K562 (cell line): ENCODE results near the gene RBPJL. TPM values are rescaled to one million over a fixed set of nuclear protein-coding genes. Genes with fewer than 3 reads are reported as not detected.

Experiments used
- ATAC-seq: fragments of 200-7000 bp; cut with Tn5 transposase; 3 replicates; pipeline ENCODE4 v1.9.1; 2020; ENCODE audit warnings: moderate library complexity
- BruUV-seq: library from RNA; stranded (reverse); fragments of 400-500 nt; replicated peaks from 2 replicates; lab custom pipeline; 2021; lab: Mats Ljungman, UMichigan
- CTCF ChIA-PET: fragments of 300-600 bp; formaldehyde crosslinking; extraction: SDS; loops from one replicate; lab custom pipeline; 2021; ENCODE audit warnings: low intra/inter-chr PET ratio; lab: Yijun Ruan, JAX
- POLR2A ChIA-PET: fragments of 300-600, 350-650 bp; sonication (Branson Sonifier 250); formaldehyde crosslinking; extraction: SDS; loops from one replicate; lab custom pipeline; 2021; ENCODE audit warnings: antibody characterized with exemption, inconsistent platforms; lab: Yijun Ruan, JAX
- DNase-seq, 4 experiments: peaks; one replicate each; pipeline versions ENCODE4 v3.0.0 to v3.0.0-alpha.2; 2011 to 2018; ENCODE audit warnings: low spot score in 3 of 4, mixed read lengths in 3 of 4; ENCODE audit errors: extremely low read depth in 1 of 4
- FAIRE-seq: peaks from 2 replicates; lab custom pipeline; 2011; peaks lifted over from hg19 to GRCh38; lab: Jason Lieb, UNC
- H2AFZ ChIP-seq: 2 replicates; pipeline ENCODE4 v1.6.0; 2011; ENCODE audit warnings: low read depth, low read length, control low read depth, inconsistent platforms
- H3K27ac ChIP-seq: fragments of 200-600 bp; 3 replicates; pipeline ENCODE4 v1.8.0; 2011; ENCODE audit warnings: low read depth, mild to moderate bottlenecking, control low read depth, inconsistent platforms, low read length, moderate library complexity, mixed read lengths; ENCODE audit errors: extremely low read depth
- H3K27me3 ChIP-seq, 2 experiments: fragments of 300-600 bp in 1 of 2; 2 replicates in 1 of 2; 3 replicates in 1 of 2; pipeline versions ENCODE4 v1.6.0 to v1.8.0; 2011; ENCODE audit warnings: inconsistent platforms in 2 of 2, low read length in 2 of 2, mild to moderate bottlenecking in 1 of 2, mixed read lengths in 1 of 2, moderate library complexity in 1 of 2; ENCODE audit not compliant: control insufficient read depth in 2 of 2, insufficient read depth in 2 of 2
- H3K36me3 ChIP-seq: fragments of 300-600 bp; 3 replicates; pipeline ENCODE4 v1.8.0; 2011; ENCODE audit warnings: mild to moderate bottlenecking, low read length, inconsistent platforms; ENCODE audit not compliant: control insufficient read depth, insufficient read depth
- H3K4me1 ChIP-seq, 2 experiments: fragments of 200-600 bp in 1 of 2; replicated peaks in 1 of 2; 2 replicates in 1 of 2; 3 replicates in 1 of 2; pipeline versions ENCODE4 v1.5.1 to v1.8.0; 2011; ENCODE audit warnings: inconsistent platforms in 2 of 2, low read length in 2 of 2, mild to moderate bottlenecking in 1 of 2, mixed read lengths in 1 of 2, moderate library complexity in 1 of 2; ENCODE audit not compliant: control insufficient read depth in 2 of 2, insufficient read depth in 2 of 2
- H3K4me2 ChIP-seq: 2 replicates; pipeline ENCODE4 v1.6.1; 2011; ENCODE audit warnings: low read length, control low read depth, inconsistent platforms, mixed read lengths; ENCODE audit not compliant: insufficient read depth
- H3K4me3 ChIP-seq: fragments of 200-600 bp; sonication (generic), shearing (Covaris generic); 2 replicates; pipeline ENCODE4 v1.5.1; 2016; ENCODE audit warnings: control low read depth, inconsistent platforms
- H3K79me2 ChIP-seq: fragments of 200-600 bp; 3 replicates; pipeline ENCODE4 v1.8.0; 2011; ENCODE audit warnings: low read length, inconsistent platforms; ENCODE audit not compliant: control insufficient read depth, insufficient read depth
- H3K9ac ChIP-seq, 2 experiments: 2 replicates each; pipeline versions ENCODE4 v1.6.0 to v1.6.1; 2011; ENCODE audit warnings: low read depth in 2 of 2, low read length in 2 of 2, control low read depth in 1 of 2, inconsistent platforms in 1 of 2, mild to moderate bottlenecking in 1 of 2, mixed read lengths in 1 of 2; ENCODE audit not compliant: insufficient read depth in 1 of 2
- H3K9me1 ChIP-seq: one replicate; pipeline ENCODE4 v1.6.0; 2011; ENCODE audit warnings: inconsistent platforms, mild to moderate bottlenecking, low read length, moderate library complexity; ENCODE audit not compliant: control insufficient read depth, insufficient read depth
- H3K9me3 ChIP-seq: replicated peaks from 2 replicates; pipeline ENCODE4 v1.5.1; 2011; ENCODE audit warnings: low read depth, low read length, inconsistent platforms; ENCODE audit not compliant: control insufficient read depth, insufficient read depth
- H4K20me1 ChIP-seq: replicated peaks from 2 replicates; pipeline ENCODE4 v1.6.1; 2011; ENCODE audit warnings: low read length, inconsistent platforms, mixed read lengths; ENCODE audit not compliant: control insufficient read depth, insufficient read depth
- HMGN3 ChIP-seq: IDR thresholded peaks from 2 replicates; pipeline ENCODE4 v1.6.1; 2011; ENCODE audit warnings: borderline replicate concordance, low read depth, mild to moderate bottlenecking, mixed read lengths, low read length; ENCODE audit not compliant: insufficient read length; ENCODE audit errors: extremely low read depth
- MEF2D ChIP-seq: conservative IDR thresholded peaks from 2 replicates; pipeline ENCODE4 v1.6.1; 2016; ENCODE audit warnings: low read depth, missing genetic modification characterization, missing compliant biosample characterization
- NFE2L1 ChIP-seq: fragments of 450-650 bp; IDR thresholded peaks from 2 replicates; pipeline ENCODE4 v1.6.1; 2016; ENCODE audit warnings: missing genetic modification characterization, low read depth, mild to moderate bottlenecking, missing compliant biosample characterization, moderate library complexity, borderline replicate concordance
- NR1H2 ChIP-seq: sonication (generic); formaldehyde crosslinking; IDR thresholded peaks from 2 replicates; pipeline ENCODE4 v1.4.0; 2020; ENCODE audit warnings: mild to moderate bottlenecking, missing genetic modification reagents
- RBM22 ChIP-seq: fragments of 200-400 bp; formaldehyde crosslinking; IDR thresholded peaks from 2 replicates; pipeline ENCODE4 v1.6.1; 2018; ENCODE audit warnings: low read length, low read depth; ENCODE audit not compliant: poor library complexity, severe bottlenecking
- ZC3H4 ChIP-seq: sonication (generic); formaldehyde crosslinking; IDR thresholded peaks from 2 replicates; pipeline ENCODE4 v1.9.0; 2021; ENCODE audit warnings: missing genetic modification reagents, borderline replicate concordance
- ZKSCAN1 ChIP-seq: fragments of 150-350 bp; IDR thresholded peaks from 2 replicates; pipeline ENCODE4 v1.6.1; 2016; ENCODE audit warnings: low read depth, low read length
- ZNF175 ChIP-seq: fragments of 200-800 bp; sonication (Bioruptor generic); IDR thresholded peaks from 2 replicates; pipeline ENCODE4 v1.6.1; 2016; ENCODE audit warnings: low read depth, mild to moderate bottlenecking, missing genetic modification characterization, missing compliant biosample characterization
- ZNF561 ChIP-seq: fragments of 450-650 bp; formaldehyde crosslinking; conservative IDR thresholded peaks from 2 replicates; pipeline ENCODE4 v1.4.0; 2020; ENCODE audit warnings: mild to moderate bottlenecking, moderate library complexity
- WGBS: fragments of 100-300 bp; shearing (Covaris generic); methylation state at CpG from one replicate; pipeline ENCODE4 v1.1.6; 2016; ENCODE audit warnings: low coverage, mixed read lengths; ENCODE audit not compliant: insufficient coverage; ENCODE audit errors: missing lambda C conversion rate; 5-methylcytosine and 5-hydroxymethylcytosine counted together
- in situ Hi-C: fragments of 300-500 bp; cut with MboI; formaldehyde crosslinking; loops from 4 replicates; pipeline ENCODE4 v1.15.0; 2018; ENCODE audit warnings: inconsistent platforms, mixed read lengths
- intact Hi-C: fragments of 100-400 bp; cut with micrococcal nuclease; formaldehyde crosslinking; loops from 2 replicates; pipeline ENCODE4 v1.14.2; 2022
- polyA plus RNA-seq, 8 experiments: library from polyadenylated mRNA; depleted of rRNA in 4 of 8; stranded (reverse) in 5 of 8; unstranded in 3 of 8; fragments of >200 nt; fragmentation: Nextera tagmentation in 2 of 8; fragmentation: Illumina TruSeq in 1 of 8; extraction: Ambion mirVana in 2 of 8; extraction: Trizol in 1 of 8; gene quantifications; 2 replicates each; pipeline versions ENCODE4 v1.2.1 to v1.2.3, GENCODE V29; 2011 to 2014; ENCODE audit warnings: inconsistent platforms in 1 of 8, missing spikeins in 1 of 8
- total RNA-seq, 7 experiments: library from RNA; depleted of rRNA in 6 of 7; stranded (reverse); fragments of >200 nt in 6 of 7; fragmentation: Illumina TruSeq in 2 of 7; extraction: Trizol in 2 of 7; gene quantifications; 2 replicates each; pipeline versions ENCODE4 v1.2.1 to v1.2.3, GENCODE V29; 2011 to 2021; ENCODE audit warnings: low replicate concordance in 1 of 7
- TF ChIP-seq, protein P1 (sequence below): fragments of 450-650 bp; formaldehyde crosslinking; IDR thresholded peaks from 2 replicates; pipeline ENCODE4 v1.4.0; 2022; ENCODE audit warnings: missing genetic modification characterization

RBPJL gene
- total and polyA plus RNA-seq, 9 of the 15 experiments (the other 6 are each of a cell fraction or from before 2014, with no cell fraction given) = not detected

DNA sequence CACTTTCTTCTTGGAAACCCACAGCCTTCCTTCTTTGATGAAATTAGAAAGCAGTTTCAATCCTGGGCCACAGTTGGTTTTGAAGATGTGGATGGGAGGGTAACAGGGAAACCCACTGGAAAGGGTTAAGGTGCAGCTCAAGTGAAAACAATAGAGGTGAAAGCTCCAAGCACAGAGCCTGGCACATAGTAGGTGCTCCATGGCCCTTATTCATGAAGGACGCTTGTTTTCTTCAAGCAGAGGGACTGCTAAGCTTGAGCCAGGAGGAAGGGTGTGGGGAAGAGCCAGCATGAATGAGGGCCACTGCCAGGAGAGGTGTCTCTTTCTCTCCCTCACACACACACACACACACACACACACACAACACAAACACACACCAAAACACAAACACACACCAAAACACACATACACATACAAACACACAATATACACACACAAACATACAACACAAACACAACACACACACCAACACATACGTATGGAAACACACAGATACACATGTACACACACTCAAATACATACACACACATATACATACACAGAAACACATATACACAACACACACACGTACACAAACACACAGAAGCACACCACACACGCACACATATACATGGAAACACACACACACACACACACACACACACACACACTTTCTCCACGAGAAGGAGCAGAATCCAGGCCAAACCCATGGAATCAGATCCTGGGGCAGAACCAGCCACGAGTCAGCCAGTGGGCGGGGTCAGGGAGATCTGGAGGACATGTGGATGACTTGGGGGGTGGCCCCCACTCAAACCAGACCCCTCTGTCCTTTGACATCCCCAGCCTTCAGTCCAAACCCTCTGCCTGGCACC is 23.7 kb upstream of the RBPJL start:
- 2% methylated on average over 7 of the region's 7 CpGs for WGBS
- H3K9me3 ChIP-seq = no peaks in the 10 kb centered on the region
- no peaks in the 10 kb centered on the region for H3K4me1 ChIP-seq
- no peaks in the 10 kb centered on the region for H3K79me2 ChIP-seq
- no peaks in the 10 kb centered on the region for H3K36me3 ChIP-seq
- no peak for TF ChIP-seq NR1H2 (CRISPR knock-in tag)
- no peak for TF ChIP-seq HMGN3
- no peak for TF ChIP-seq ZNF175 (CRISPR knock-in tag)
- TF ChIP-seq MEF2D (tag) = no peak
- TF ChIP-seq, protein P1, sequence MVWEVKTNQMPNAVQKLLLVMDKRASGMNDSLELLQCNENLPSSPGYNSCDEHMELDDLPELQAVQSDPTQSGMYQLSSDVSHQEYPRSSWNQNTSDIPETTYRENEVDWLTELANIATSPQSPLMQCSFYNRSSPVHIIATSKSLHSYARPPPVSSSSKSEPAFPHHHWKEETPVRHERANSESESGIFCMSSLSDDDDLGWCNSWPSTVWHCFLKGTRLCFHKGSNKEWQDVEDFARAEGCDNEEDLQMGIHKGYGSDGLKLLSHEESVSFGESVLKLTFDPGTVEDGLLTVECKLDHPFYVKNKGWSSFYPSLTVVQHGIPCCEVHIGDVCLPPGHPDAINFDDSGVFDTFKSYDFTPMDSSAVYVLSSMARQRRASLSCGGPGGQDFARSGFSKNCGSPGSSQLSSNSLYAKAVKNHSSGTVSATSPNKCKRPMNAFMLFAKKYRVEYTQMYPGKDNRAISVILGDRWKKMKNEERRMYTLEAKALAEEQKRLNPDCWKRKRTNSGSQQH = 0 out of 2 replicates have a peak, but pooled peaks have one; percentile 27
- no peak for TF ChIP-seq ZNF561
- no peak for TF ChIP-seq ZC3H4 (CRISPR knock-in tag)
- TF ChIP-seq NFE2L1 = no peak
- no peak for TF ChIP-seq RBM22
- peak; percentile 75; the same call in 1 of the 2 replicates for TF ChIP-seq ZKSCAN1
- no peak overlapping the region for H2AFZ ChIP-seq
- peaks cover 5 to 38% of the 10 kb centered on the region in 2 experiments; a peak in 2 of 5 replicates for H3K27me3 ChIP-seq
- ATAC-seq = no peak
- no peak overlapping the region for H3K4me3 ChIP-seq
- H3K27ac ChIP-seq = no peak overlapping the region
- intact Hi-C loops = no loop called here
- no peak overlapping the region for H3K9ac ChIP-seq
- H4K20me1 ChIP-seq = no peaks in the 10 kb centered on the region
- ChIA-PET CTCF (no interaction called here), POLR2A (no interaction called here)
- peaks cover 3% of the 10 kb centered on the region for H3K9me1 ChIP-seq
- no TSS peak for BruUV-seq
- peak; percentile 74 for FAIRE-seq
- in situ Hi-C loops = no loop called here
- no peak overlapping the region for H3K4me2 ChIP-seq
- peak in 1 of 4 experiments; percentile 11 for DNase-seq
